ENCODE results near the gene DSTYK.
"Not testable (repeated sequence)": the region's sequence is repeated elsewhere in the genome, so short reads cannot be mapped to it uniquely, and the experiment has no call there.

Gene DSTYK

GRCh38 chr1:205187420-205187819 lies 24.1 kb downstream of the DSTYK start:
- H3K9ac ChIP-seq (ENCODE audit: low read length), result no peak overlapping the region
- DNase-seq (ENCODE audit: low read depth), result no peak
- H3K4me3 ChIP-seq (ENCODE audit: low read length), result no peak overlapping the region
- peaks cover 15% of the 10 kb centered on the region for H3K36me3 ChIP-seq (ENCODE audit: control insufficient read depth, insufficient read depth, low read length, severe bottlenecking)
- H3K9me3 ChIP-seq (ENCODE audit: control insufficient read depth, low read length), result no peaks in the 10 kb centered on the region
- peaks cover 27% of the 10 kb centered on the region for H3K4me1 ChIP-seq (ENCODE audit: control insufficient read depth, insufficient read depth, low read length)
- H3K27me3 ChIP-seq (replicated peaks; ENCODE audit: control insufficient read depth, insufficient read depth, low read length), result no peaks in the 10 kb centered on the region

- no peaks in the 10 kb centered on the region for H3K9me3 ChIP-seq (ENCODE audit: control insufficient read depth, low read length)
- no peak overlapping the region for H3K4me3 ChIP-seq (ENCODE audit: low read length)
- H3K4me1 ChIP-seq (ENCODE audit: control insufficient read depth, insufficient read depth, low read length), result peaks cover 24% of the 10 kb centered on the region
- no peaks in the 10 kb centered on the region for H3K27me3 ChIP-seq (replicated peaks; ENCODE audit: control insufficient read depth, insufficient read depth, low read length)
- H3K36me3 ChIP-seq (ENCODE audit: control insufficient read depth, insufficient read depth, low read length, severe bottlenecking), result peaks cover 15% of the 10 kb centered on the region
- no peak for DNase-seq (ENCODE audit: low read depth)
- H3K9ac ChIP-seq (ENCODE audit: low read length), result no peak overlapping the region
Measured at GRCh38 chr1:205186191-205186590, 25.3 kb downstream of the DSTYK start.

DNA sequence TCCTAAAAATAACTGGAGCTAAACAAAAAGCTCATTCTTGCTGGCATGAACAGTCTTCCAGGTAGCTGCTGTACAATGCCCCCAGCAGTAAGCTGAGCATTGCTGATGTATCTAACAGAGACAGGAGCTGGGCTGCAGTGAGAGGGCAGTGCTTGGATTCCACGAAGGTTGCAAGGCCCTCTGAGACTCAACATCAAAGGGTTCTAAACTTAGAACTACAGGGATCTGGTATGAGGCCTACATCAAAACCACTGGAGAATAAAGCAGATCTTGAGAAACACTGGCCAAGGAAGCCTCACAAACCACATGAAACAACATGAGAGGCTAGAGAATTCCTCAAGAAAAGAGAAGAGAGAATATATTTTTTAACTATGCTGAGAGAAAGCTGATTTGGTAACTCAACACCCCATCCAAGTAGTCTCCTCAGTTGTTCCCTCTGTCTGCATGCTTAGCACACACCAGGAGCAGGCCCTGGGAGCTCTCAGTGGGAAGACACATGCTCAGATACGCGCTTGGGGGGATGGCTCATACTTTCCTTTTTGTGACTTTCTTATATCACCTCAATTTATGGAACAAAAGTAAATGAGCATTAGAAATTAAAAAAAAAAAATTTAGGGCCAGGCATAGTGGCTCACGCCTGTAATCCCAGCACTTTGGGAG lies 27.7 kb downstream of the DSTYK start:
- no peak overlapping the region for H3K9ac ChIP-seq (ENCODE audit: low read length)
- no peaks in the 10 kb centered on the region for H3K9me3 ChIP-seq (ENCODE audit: control insufficient read depth, low read length)
- H3K27me3 ChIP-seq (replicated peaks; ENCODE audit: control insufficient read depth, insufficient read depth, low read length), result no peaks in the 10 kb centered on the region
- H3K4me1 ChIP-seq (ENCODE audit: control insufficient read depth, insufficient read depth, low read length), result peaks cover 16% of the 10 kb centered on the region
- no peak overlapping the region for H3K4me3 ChIP-seq (ENCODE audit: low read length)
- peak; percentile 38 for DNase-seq (ENCODE audit: low read depth)
- H3K36me3 ChIP-seq (ENCODE audit: control insufficient read depth, insufficient read depth, low read length, severe bottlenecking), result peaks cover 15% of the 10 kb centered on the region

DNA sequence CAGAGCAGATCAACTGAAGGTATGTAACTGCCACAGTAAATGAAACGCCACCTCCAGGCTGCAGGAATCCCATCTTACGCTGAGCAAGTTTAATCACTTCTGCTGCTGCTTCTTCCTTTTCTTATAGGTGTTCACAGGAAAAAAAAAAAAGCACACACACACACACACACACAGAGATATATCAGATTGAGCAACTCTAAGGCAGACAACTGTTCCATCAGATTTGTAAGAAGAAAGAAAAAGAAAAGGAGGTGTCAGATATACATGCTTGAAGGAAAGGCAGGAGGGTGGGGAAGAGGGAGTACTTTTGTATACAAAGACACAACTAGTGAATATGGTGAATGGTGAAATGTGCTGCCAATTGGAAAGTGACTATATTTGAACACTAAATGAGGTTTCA lies 28.6 kb downstream of the DSTYK start:
- H3K36me3 ChIP-seq (ENCODE audit: control insufficient read depth, insufficient read depth, low read length, severe bottlenecking), result peaks cover 15% of the 10 kb centered on the region
- H3K4me3 ChIP-seq (ENCODE audit: low read length), result no peak overlapping the region
- no peaks in the 10 kb centered on the region for H3K9me3 ChIP-seq (ENCODE audit: control insufficient read depth, low read length)
- no peaks in the 10 kb centered on the region for H3K27me3 ChIP-seq (replicated peaks; ENCODE audit: control insufficient read depth, insufficient read depth, low read length)
- DNase-seq (ENCODE audit: low read depth), result no peak
- peaks cover 16% of the 10 kb centered on the region for H3K4me1 ChIP-seq (ENCODE audit: control insufficient read depth, insufficient read depth, low read length)
- no peak overlapping the region for H3K9ac ChIP-seq (ENCODE audit: low read length)

DNA sequence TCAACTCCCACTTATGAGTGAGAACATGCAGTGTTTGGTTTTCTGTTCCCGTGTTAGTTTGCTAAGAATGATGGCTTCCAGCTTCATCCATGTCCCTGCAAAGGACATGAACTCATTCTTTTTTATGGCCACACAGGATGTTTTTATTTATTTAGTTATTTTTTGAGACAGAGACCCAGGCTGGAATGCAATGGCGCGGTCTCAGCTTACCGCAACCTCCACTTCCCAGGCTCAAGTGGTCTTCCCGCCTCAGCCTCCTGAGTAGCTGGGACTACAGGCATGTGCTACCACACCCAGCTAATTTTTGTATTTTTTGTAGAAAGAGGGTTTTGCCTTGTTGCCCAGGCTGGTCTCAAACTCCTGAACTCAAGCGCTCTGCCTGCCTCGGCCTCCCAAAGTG lies 31.2 kb downstream of the DSTYK start:
- not testable (repeated sequence) for H3K36me3 ChIP-seq (ENCODE audit: control insufficient read depth, insufficient read depth, low read length, severe bottlenecking); DNase-seq (ENCODE audit: low read depth); H3K9ac ChIP-seq (ENCODE audit: low read length); H3K27me3 ChIP-seq (replicated peaks; ENCODE audit: control insufficient read depth, insufficient read depth, low read length); H3K4me3 ChIP-seq (ENCODE audit: low read length); H3K9me3 ChIP-seq (ENCODE audit: control insufficient read depth, low read length)
- H3K4me1 ChIP-seq (ENCODE audit: control insufficient read depth, insufficient read depth, low read length), result peaks cover 26% of the 10 kb centered on the region

- peaks cover 31% of the 10 kb centered on the region for H3K4me1 ChIP-seq (ENCODE audit: control insufficient read depth, insufficient read depth, low read length)
- H3K27me3 ChIP-seq (replicated peaks; ENCODE audit: control insufficient read depth, insufficient read depth, low read length), result no peaks in the 10 kb centered on the region
- DNase-seq (ENCODE audit: low read depth), result peak; percentile 47
- H3K9me3 ChIP-seq (ENCODE audit: control insufficient read depth, low read length), result no peaks in the 10 kb centered on the region
- no peak overlapping the region for H3K4me3 ChIP-seq (ENCODE audit: low read length)
- H3K36me3 ChIP-seq (ENCODE audit: control insufficient read depth, insufficient read depth, low read length, severe bottlenecking), result no peaks in the 10 kb centered on the region
- no peak overlapping the region for H3K9ac ChIP-seq (ENCODE audit: low read length)
Measured at GRCh38 chr1:205179842-205180241, 31.7 kb downstream of the DSTYK start.

DNA sequence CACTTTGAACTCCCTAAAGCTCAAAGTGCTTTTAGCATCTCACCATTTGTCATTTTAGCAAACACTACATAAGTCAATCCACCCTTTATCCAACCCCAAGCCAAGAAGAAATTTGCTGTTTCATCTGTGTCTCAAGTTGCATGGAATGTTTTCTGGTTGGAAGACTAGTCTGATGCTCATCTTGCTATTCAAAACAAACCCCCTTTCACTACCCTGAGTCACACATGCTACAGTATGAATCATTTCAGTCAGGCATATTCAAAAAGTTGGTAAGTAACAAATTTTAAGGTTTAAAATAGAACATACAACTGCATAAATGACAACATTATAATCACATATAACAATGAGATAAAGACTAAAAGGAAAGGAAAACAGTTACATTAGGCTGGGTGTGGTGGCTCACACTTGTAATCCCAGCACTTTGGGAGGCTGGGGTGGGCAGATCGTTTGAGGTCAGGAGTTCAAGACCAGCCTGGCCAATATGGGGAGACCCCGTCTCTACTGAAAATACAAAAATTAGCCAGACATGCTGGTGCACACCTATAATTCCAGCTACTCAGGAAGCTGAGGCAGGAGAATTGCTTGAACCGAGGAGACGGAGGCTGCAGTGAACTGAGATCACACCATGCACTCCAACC lies 38.7 kb downstream of the DSTYK start:
- peak; percentile 94 for DNase-seq (ENCODE audit: low read depth)
- Histone ChIP-seq H3K36me3 (ENCODE audit: control insufficient read depth, insufficient read depth, low read length, severe bottlenecking) (peaks cover 22% of the 10 kb centered on the region), H3K27me3 (replicated peaks; ENCODE audit: control insufficient read depth, insufficient read depth, low read length) (no peaks in the 10 kb centered on the region), H3K9ac (ENCODE audit: low read length) (peak overlapping the region; percentile 34), H3K4me3 (ENCODE audit: low read length) (no peak overlapping the region), H3K9me3 (ENCODE audit: control insufficient read depth, low read length) (no peaks in the 10 kb centered on the region), H3K4me1 (ENCODE audit: control insufficient read depth, insufficient read depth, low read length) (peaks cover 28% of the 10 kb centered on the region)

DNA sequence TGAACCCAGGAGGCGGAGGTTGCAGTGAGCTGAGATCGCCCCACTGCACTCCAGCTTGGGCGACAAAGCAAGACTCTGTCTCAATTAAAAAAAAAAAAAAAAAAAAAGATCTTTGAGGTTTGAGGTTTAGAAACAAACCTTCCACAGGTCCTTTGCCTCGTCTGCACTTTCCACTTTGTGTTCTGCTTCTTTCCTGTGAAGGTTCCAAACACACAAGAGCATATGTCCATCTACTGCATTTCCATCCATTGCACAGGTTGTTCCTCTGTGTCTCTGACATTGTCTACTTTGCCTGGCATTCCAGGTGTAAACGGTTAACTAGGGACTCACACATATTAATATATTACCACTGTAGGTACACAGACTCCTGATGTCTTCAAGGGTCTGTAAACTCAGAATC lies 40.1 kb downstream of the DSTYK start:
- no peaks in the 10 kb centered on the region for H3K9me3 ChIP-seq (ENCODE audit: control insufficient read depth, low read length)
- H3K36me3 ChIP-seq (ENCODE audit: control insufficient read depth, insufficient read depth, low read length, severe bottlenecking), result peaks cover 32% of the 10 kb centered on the region
- no peaks in the 10 kb centered on the region for H3K27me3 ChIP-seq (replicated peaks; ENCODE audit: control insufficient read depth, insufficient read depth, low read length)
- no peak overlapping the region for H3K4me3 ChIP-seq (ENCODE audit: low read length)
- no peak overlapping the region for H3K9ac ChIP-seq (ENCODE audit: low read length)
- no peak for DNase-seq (ENCODE audit: low read depth)
- H3K4me1 ChIP-seq (ENCODE audit: control insufficient read depth, insufficient read depth, low read length), result peaks cover 28% of the 10 kb centered on the region

DNA sequence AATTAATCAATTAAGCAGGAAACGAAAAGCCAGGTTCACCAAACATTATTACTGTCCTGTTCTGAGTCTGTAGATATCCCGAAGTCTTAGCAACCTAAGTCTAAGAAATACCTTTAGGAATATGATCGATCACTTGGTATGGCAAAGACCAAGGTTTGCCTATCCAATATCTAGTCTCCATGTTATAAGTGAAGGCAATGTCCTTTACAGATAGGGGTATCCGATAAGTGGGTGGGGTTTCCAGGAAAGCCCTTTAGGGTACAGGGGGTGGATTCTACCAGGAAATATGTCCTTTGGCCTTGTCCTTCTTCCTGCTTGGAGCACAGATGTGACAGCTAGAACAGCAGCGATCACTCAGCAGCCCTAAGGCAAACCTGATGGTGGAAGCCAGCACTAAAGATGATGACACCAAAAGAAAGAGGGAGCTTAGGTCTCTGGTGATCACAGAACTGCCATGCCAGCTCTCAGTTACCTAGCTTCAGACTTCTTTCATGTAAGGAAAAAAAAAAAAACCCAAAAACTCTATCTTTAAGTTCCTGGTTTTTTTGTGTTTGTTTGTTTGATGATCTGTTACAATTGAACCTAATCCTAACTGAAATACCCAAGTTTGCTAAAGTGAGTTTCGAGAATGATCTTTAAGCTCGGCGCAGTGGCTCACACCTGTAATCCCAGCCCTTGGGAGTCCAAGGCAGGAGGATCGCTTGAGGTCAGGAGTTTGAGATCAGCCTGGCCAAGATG lies 40.8 kb downstream of the DSTYK start:
- Histone ChIP-seq H3K9ac (ENCODE audit: low read length) (no peak overlapping the region), H3K9me3 (ENCODE audit: control insufficient read depth, low read length) (no peaks in the 10 kb centered on the region), H3K4me3 (ENCODE audit: low read length) (no peak overlapping the region), H3K36me3 (ENCODE audit: control insufficient read depth, insufficient read depth, low read length, severe bottlenecking) (peaks cover 32% of the 10 kb centered on the region), H3K4me1 (ENCODE audit: control insufficient read depth, insufficient read depth, low read length) (peaks cover 22% of the 10 kb centered on the region), H3K27me3 (replicated peaks; ENCODE audit: control insufficient read depth, insufficient read depth, low read length) (no peaks in the 10 kb centered on the region)
- no peak for DNase-seq (ENCODE audit: low read depth)

DNA sequence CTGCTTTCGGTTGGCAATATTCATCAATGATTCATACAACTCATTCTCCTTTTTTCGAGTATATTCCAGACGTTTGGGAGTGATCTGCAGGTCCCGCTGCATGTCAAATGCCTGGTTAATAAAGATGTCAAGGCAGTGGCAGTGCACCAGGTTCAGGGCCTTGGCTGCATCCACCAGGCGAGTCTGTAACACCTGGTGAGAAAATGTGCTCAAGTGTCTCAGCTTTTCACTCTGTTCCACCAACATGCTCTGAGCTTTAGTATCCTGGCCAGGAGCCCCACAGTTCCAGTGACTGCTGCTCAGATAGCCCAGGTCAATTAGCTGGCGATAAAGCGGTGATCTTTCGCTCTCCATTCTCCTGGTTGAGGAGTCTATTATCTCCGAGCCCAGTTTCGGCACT lies 42.3 kb downstream of the DSTYK start:
- DNase-seq (ENCODE audit: low read depth), result no peak
- Histone ChIP-seq H3K4me1 (ENCODE audit: control insufficient read depth, insufficient read depth, low read length) (peaks cover 12% of the 10 kb centered on the region), H3K9me3 (ENCODE audit: control insufficient read depth, low read length) (no peaks in the 10 kb centered on the region), H3K36me3 (ENCODE audit: control insufficient read depth, insufficient read depth, low read length, severe bottlenecking) (peaks cover 37% of the 10 kb centered on the region), H3K9ac (ENCODE audit: low read length) (no peak overlapping the region), H3K4me3 (ENCODE audit: low read length) (no peak overlapping the region), H3K27me3 (replicated peaks; ENCODE audit: control insufficient read depth, insufficient read depth, low read length) (no peaks in the 10 kb centered on the region)

- no peak for DNase-seq (ENCODE audit: low read depth)
- Histone ChIP-seq H3K9ac (ENCODE audit: low read length) (no peak overlapping the region), H3K36me3 (ENCODE audit: control insufficient read depth, insufficient read depth, low read length, severe bottlenecking) (peaks cover 45% of the 10 kb centered on the region), H3K27me3 (replicated peaks; ENCODE audit: control insufficient read depth, insufficient read depth, low read length) (no peaks in the 10 kb centered on the region), H3K9me3 (ENCODE audit: control insufficient read depth, low read length) (no peaks in the 10 kb centered on the region), H3K4me1 (ENCODE audit: control insufficient read depth, insufficient read depth, low read length) (peaks cover 11% of the 10 kb centered on the region), H3K4me3 (ENCODE audit: low read length) (no peak overlapping the region)
Measured at GRCh38 chr1:205168291-205168690, 43.2 kb downstream of the DSTYK start.
